ENCODE results near the gene SSMEM1.
"Not testable (repeated sequence)": the region's sequence is repeated elsewhere in the genome, so short reads cannot be mapped to it uniquely, and the experiment has no call there.

The SSMEM1 gene

DNA sequence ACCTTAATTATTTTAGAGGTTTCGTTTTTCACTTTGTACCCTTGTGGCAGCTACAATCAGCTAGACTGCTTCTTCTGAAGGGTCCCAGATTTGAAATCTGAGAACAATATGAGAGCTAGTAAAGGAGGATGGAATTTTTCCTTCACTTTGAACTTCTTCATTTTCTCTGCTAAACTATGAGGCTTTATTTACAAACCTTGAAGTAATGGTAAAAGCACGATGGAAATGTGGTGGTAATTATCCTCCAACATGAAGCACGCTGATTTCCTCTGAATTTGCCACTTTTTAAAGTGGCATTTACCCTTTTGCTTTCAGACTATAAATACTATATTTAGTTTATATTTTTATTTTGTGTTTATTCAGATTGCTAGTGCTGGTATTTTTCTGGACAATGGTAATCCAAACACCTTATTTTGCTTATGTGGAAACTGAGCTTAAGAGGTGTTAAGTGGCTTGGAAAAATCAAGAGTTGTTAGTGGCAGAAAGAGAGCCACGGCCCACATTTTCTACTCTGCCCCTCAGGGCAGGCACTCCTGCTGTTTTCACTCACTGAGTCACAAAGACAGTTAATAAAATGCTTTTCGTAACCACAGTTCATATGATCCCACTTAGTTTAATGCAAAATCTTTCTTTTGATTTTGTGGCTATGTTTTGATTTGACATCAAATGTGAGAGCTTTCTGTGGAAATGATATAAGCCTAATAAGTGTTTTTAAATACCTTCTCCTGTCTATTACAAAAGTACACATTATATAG, 2.7 kb downstream of the SSMEM1 start:
- in situ Hi-C loops (cut with MboI; ENCODE audit: low sequenced_read_pairs): no loop called here

GRCh38 chr7:130213828-130214227, 6.2 kb downstream of the SSMEM1 start:
- in situ Hi-C loops (cut with MboI; ENCODE audit: low sequenced_read_pairs): no loop called here

DNA sequence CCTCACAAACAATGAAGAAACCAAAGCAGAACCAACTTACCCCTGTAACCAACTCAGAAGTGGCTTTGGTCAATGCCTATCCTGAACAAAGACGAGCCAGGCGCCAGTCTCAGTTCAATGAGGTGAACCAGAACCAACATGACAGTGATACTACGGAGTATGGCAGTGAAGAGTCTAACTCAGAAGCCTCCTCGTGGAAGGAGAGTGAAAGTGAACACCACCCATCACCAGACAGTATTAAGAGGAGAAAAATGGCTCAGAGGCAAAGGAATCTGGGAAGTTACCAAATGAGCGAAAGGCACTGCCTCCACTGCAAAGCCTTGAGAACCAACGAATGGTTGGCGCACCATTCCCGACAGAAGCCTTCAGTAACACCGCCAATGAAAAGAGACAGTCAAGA, 8.4 kb downstream of the SSMEM1 start:
- in situ Hi-C loops (cut with MboI; ENCODE audit: low sequenced_read_pairs): no loop called here

- in situ Hi-C loops (cut with MboI; ENCODE audit: low sequenced_read_pairs): no loop called here
Observed at GRCh38 chr7:130216750-130217149, 9.1 kb downstream of the SSMEM1 start.

- in situ Hi-C loops (cut with MboI; ENCODE audit: low sequenced_read_pairs): no loop called here
Observed at GRCh38 chr7:130218806-130219620, 11.4 kb downstream of the SSMEM1 start.

DNA sequence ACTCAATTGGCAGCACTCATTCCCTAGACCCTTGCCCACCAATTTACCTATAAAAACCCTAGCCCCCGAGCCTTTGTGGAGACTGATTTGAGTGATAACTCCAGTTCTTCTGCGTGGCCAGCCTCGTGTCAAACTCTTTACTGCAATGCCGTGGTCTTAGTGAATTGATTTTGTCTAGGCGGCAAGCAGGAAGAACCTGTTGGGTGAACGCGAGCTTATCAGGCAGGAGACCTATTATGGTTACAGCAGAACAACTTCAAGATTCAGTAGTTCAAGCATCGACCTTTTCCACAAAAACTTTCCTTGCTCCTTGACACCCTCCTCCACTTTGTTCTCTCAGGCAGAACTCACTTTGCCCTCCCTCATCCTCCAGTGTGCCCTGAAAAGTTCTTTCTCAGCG, 12.2 kb downstream of the SSMEM1 start:
- in situ Hi-C loops (cut with MboI; ENCODE audit: low sequenced_read_pairs): no loop called here

DNA sequence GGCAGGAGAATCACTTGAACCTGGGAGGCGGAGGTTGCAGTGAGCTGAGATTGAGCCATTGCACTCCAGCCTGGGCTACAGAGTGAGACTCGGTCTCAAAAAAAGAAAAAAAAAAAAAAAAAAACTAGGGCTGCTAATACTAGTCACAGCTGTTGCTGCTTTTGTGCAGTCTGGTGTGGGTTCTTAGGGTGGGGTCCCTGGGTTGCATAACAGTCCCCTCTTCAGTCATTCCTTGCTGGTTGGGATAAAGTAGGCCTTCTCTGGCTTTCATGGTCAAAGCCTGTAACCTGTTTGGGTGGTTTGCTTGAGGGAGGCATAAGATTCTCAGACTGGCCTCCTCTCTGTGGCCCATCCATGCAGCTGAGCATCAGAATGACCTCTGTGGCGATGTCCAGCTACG, 14.1 kb downstream of the SSMEM1 start:
- in situ Hi-C loops (cut with MboI; ENCODE audit: low sequenced_read_pairs): no loop called here

DNA sequence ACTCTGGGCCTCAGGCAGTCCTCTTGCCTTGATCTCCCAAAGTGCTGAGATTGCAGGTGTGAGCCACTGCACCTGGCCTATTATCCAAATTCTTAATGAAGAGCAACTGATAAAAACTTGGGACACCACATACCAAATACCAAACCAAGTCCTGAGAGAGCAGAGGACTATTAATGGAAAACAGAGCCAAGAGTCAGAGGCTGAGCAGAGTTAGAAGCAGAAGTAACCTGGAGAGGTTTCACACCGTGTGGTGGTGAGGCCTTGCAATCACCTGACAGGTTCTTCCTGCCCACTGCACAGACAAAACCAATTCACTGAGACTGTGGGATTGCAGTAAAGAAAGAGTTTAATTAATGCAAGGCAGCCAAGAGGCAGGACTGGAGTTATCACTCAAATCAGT, 16.0 kb downstream of the SSMEM1 start:
- in situ Hi-C loops (cut with MboI; ENCODE audit: low sequenced_read_pairs): no loop called here

DNA sequence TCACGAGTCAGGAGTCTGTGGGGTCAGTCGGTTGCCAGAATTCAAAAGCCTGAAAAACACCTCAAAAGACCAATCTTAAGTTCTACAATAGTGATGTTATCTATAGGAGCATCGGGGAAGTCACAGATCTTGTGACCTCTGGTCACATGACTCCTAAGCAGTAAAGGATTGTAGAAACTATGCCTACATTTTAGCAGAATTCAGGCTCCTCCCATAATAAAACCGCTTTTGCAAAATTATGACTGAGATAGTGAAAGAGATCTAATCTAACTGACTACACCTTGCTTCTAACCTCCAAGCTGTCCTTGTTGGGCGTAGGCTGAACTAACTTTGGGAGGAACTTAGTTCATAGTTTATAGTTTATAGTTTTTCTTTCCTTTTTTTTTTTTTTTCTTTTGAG, 16.6 kb downstream of the SSMEM1 start:
- in situ Hi-C loops (cut with MboI; ENCODE audit: low sequenced_read_pairs): no loop called here

DNA sequence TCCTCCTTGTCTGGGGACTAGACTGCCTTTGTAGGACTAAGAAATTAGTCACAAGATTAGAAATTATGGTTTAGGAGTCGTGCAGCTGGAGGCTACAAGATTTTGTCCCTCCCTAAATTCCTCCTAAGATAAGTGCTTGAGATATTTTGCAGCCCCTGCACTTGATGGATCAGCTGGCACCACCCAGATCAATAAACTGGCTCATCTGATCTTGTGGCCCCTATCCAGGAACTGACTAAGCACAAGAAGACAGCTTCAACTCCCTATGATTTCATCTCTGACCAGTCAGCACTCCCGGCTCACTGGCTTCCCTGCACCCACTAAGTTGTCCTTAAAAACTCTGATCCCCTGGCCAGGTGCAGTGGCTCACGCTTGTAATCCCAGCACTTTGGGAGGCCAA, 17.3 kb downstream of the SSMEM1 start:
- in situ Hi-C loops (cut with MboI; ENCODE audit: low sequenced_read_pairs): not testable (repeated sequence)

- in situ Hi-C loops (cut with MboI; ENCODE audit: low sequenced_read_pairs): no loop called here
Observed at GRCh38 chr7:130226333-130226732, 18.7 kb downstream of the SSMEM1 start.

DNA sequence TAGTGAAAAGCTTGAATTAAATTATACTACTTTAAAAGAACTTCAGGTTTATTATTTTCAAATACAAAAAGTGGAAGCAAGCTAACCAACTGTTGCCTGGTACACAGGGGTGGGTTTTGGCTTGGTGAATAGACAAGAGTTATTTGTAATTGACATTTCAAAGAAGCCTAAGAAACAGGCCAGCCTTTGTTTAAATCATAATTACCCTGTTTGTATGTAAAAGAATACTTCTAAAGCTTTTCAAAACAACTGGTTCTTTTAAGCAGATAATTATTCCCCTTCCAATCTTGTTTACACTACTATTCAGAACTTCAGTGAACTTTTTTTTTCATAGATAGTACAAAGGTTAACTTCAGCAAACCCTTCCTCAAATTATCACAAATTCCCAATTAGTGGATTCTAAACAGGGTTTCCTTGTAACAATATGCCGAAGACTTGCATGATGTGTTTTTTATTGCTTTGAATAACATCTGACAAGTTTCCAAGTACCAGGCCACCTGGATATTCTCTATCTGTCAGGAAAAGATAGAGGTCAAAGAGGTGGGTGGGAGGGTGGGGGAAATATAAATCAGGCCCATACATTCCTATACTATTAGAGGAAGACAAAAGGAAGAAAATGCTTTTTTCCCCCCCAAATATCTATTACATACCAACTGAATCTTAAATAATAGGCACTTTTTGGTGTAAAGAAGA, 20.4 kb downstream of the SSMEM1 start:
- in situ Hi-C loops (cut with MboI; ENCODE audit: low sequenced_read_pairs): no loop called here

GRCh38 chr7:130228840-130229502, 21.3 kb downstream of the SSMEM1 start:
- in situ Hi-C loops (cut with MboI; ENCODE audit: low sequenced_read_pairs): no loop called here

DNA sequence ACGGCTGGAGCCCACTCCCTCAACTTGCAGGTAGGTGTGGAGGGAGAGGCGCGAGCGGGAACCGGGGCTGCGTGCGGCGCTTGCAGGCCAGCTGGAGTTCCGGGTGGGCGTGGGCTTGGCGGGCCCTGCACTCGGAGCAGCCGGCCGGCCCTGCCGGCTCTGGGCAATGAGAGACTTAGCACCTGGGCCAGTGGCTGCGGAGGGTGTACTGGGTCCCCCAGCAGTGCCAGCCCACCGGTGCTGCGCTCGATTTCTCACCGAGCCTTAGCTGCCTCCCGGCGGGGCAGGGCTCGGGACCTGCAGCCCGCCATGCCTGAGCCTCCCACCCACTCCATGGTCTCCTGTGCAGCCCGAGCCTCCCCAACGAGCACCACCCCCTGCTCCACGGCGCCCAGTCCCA, 22.3 kb downstream of the SSMEM1 start:
- in situ Hi-C loops (cut with MboI; ENCODE audit: low sequenced_read_pairs): not testable (repeated sequence)

- in situ Hi-C loops (cut with MboI; ENCODE audit: low sequenced_read_pairs): no loop called here
Observed at GRCh38 chr7:130231792-130232191, 24.1 kb downstream of the SSMEM1 start.

DNA sequence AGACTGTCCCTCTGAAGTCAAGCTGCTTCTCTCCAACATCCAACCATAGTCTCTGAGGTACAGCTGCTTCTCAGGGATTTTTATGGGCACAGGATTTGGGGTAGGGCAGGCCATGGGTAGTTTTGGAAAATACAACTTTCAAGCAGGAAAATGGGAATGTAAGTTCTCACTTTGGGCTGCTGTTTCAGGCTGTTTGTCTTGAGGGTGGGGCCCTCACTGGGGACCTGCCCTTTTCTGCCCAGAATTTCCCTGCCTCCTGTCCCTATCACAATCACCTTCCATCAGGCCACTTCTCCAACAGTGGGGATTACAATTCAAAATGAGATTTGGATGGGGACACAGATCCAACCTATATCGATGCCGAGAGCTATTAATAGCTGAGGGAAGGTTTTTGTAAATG, 24.5 kb downstream of the SSMEM1 start:
- in situ Hi-C loops (cut with MboI; ENCODE audit: low sequenced_read_pairs): no loop called here

DNA sequence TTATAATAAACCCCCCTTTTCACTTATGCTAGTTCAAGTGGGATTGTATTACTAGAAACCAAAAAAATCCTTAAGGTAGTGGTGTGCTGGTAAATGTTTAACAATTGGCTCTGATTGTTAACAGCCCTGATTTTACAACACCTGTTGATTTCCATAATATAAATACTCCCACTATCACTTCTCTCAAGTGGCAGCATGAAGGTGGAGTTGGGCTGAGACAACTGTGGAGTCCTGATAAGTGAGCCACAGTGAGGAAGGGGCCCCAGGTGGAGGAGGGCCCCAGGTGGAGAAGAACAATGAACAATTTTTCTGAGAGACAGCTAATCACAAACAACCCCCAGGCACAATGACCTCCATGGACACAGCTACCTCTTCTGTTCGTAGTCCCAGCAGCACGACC, 26.4 kb downstream of the SSMEM1 start:
- in situ Hi-C loops (cut with MboI; ENCODE audit: low sequenced_read_pairs): no loop called here

GRCh38 chr7:130236361-130236760, 28.7 kb downstream of the SSMEM1 start:
- in situ Hi-C loops (cut with MboI; ENCODE audit: low sequenced_read_pairs): not testable (repeated sequence)

GRCh38 chr7:130240240-130240639, 32.6 kb downstream of the SSMEM1 start:
- in situ Hi-C loops (cut with MboI; ENCODE audit: low sequenced_read_pairs): no loop called here

GRCh38 chr7:130242198-130243014, 34.7 kb downstream of the SSMEM1 start:
- in situ Hi-C loops (cut with MboI; ENCODE audit: low sequenced_read_pairs): no loop called here
